NCI-H524 (cell line): ENCODE data around the gene IFIT1B.
"Not testable (repeated sequence)": the region's sequence is repeated elsewhere in the genome, so short reads cannot be mapped to it uniquely, and the experiment has no call there.

Source experiments
- DNase-seq, 2 experiments: peaks; one replicate each; lab custom pipeline; 2025; lab: John Stamatoyannopoulos, UW

Gene IFIT1B

DNA sequence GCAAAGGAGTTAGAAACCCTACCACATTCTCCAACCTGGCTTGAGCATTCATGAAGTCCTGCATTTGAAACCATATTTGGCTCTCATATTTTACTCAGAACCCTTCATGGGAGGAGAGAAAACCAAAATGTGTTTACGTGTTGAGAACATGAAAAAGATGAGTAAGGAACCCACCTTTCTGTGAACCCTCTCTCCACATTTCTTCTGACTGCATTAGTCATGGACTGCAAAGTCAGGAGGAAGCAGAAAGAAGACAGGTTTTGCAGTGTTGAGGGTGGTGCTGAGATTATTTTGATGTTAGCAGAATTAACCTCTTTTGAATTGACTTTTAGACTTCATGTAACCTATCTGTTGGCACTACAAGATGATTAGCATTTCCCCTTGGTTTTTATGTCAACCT, 4.9 kb downstream of the IFIT1B start:
- DNase-seq: no peak

DNA sequence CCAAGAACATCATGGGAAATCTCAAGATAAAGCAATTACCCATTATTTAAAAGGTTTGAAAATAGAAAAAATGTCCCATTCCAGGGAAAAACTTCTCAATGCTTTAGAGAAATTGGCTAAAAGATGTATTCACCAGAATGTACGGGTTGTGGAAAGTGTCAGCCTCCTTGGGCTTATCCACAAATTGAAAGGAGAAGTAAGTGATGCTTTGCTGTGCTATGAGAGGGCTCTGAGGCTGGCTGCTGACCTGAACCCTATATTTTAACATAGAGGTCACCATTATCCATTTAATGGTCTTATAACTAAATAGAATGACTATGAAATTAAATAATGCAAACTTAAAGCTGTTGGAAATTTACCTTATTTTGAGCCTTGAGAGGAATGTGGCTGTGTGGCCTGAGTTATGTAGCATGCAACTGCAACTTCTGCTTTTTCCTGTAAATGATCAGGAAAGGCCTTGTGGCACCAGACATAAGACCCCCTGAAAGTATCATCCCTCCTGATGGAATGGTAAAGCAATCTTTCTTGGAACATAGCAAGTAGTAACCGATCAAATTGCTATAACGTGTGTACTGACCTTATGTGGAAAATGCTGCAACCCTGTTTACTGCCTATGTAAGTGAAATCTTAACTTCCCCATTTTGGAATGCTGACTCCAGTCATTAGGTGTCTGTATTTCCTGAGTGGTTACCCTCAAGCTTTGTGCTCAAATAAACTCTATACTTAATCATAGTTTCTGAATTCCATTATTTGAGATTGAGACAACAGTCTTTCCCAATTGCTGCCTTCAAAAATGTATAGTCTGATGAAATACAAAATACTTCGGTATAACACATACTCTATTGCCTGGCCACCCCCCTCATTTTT, 6.9 kb downstream of the IFIT1B start:
- DNase-seq: no peak

DNA sequence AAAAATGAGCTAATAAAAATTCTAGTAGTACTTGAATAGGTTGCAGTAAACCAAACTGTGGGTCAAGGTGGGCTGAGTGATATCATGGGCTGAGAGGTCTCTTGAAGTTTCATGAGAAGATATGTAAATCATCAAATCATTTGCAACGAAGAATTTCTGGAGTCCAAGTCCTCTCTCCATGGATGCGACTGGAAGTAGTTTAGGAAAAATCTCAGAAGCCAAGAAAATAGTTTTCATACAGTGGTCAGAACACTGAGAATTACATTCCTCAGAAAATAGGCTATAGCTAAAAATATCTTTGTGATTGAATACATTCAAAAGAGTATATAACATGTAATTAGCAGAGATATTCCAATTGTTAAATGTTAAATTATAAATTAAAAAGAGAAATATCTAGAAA, 10.9 kb downstream of the IFIT1B start:
- no peak for DNase-seq

DNA sequence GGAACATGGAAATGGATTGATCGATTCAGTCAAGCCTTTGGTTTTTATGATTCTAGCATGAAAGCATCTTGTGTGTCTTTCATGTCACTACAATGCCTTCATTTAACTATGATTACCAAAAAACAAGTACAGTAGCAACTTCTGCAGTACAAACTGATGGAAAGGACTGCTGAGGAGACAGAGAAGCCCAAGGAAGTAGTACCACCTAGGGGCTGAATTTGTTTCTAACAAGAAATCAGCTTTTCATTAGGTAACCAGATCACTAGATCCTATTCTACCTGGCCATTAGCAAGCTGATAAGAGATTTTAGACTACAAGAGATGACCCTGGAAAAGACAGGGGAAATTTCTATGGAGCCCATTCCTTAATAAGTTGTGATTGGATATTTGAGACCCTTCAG, 11.4 kb downstream of the IFIT1B start:
- no peak for DNase-seq

DNA sequence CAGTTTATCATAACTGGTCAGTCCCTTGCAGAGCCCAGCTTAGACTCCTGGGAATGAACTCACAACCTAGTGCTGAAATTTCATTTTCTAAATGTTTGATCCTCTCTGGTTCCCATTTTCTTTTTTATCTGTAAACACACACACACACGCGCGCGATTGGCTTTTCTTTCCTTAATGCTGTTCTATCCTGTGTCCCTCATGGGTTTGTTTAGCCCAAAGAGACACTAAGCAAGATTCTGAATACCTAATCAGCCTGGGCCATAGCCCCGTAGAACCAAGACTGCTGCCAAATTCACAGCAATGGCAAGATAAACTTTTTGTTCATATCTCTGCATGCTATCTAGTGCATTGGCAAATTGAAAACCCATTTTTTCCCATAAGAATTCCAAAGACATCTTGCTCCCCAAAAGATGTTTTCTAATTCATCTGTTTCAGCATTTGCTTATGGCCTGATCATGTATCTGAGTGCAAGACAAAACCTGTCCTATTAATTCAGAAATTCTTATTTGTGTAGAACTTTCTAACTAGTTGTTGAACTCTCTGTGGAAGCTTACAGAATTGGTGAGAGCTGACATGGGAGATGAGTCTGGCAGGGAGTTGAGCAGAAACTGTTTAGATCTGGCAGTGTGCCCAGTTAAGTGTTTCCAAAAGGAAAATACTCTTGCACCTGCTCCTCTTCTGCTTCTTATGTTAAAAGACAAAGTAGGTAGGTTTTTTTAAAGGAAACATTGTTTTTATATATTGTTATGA, 12.8 kb downstream of the IFIT1B start:
- DNase-seq: no peak

DNA sequence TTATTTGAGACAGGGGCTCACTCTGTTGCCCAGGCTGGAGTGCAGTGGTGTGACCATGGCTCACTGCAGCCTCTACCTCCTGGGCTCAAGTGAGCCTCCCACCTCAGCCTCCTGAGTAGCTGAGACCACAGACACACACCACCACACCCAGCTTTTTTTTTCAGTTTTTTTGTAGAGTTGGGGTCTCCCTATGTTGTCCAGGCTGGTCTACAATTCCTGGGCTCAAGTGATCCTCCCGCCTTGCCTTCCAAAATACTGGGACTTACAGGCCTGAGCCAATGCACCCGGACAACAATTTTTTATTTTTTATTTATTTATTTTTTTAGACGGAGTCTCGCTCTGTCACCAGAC, 13.3 kb downstream of the IFIT1B start:
- DNase-seq: not testable (repeated sequence)

DNA sequence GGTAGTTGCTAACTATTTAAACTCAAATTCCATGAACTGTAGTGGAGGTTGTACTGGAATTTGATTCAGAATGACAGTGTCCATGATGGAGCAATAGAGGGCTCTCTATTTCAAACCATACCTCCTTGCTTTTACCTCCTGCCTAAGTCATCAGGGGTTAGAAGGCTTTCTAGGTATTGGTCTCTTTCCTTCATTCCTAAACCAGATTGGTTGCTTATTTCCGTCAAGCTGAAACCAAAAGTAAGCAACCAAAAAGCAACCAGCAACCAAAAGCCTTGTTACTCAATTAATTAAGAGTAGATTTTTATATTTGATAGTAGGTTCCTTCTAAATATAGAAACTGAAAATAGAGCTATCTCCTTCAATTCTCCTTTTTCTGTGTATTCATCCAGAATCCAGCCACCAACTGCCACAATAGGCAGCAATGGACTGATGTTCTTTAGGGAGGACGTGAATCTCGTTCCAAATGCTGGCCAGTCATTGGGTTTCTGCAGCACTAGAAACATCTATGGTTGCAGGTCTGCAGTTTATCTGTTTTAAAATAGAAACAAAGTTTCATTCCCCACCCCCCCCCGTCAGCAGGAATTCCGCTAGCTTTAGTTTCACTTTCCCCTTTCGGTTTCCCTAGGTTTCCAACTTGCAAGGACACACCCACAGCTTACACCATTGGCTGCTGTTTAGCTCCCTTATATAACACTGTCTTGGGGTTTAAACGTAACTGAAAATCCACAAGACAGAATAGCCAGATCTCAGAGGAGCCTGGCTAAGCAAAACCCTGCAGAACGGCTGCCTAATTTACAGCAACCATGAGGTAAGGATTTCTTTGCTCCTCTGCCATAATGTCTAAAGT, 14.3 kb downstream of the IFIT1B start, which contains the start of gene IFIT1:
IFIT1 (plus strand) TSS at position 717 of the 850 bp plus-strand sequence; CDS start at position 807, 90 bp downstream.
- peak in 1 of 2 experiments; percentile 18 for DNase-seq

DNA sequence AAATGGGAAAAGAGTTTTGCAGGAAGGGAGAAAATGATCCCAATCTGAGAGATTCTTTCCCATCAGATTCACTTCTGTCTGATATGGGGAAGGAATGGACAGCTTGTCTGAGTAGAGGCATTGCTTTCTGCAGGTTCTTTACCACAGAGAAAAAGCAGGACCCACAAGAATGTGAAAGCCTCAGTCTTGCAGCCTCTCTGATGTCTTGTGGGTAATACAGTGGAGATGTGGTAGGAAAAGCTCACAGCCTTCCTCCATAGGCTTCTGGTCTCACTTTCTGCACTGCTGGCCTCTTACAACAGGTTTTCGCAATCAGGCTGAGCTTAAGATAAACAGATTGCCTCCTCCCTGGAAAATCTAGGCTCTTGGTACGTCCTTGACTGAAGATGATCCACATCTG, 15.1 kb downstream of the IFIT1B start:
- peak in 1 of 2 experiments; percentile 53 for DNase-seq

DNA sequence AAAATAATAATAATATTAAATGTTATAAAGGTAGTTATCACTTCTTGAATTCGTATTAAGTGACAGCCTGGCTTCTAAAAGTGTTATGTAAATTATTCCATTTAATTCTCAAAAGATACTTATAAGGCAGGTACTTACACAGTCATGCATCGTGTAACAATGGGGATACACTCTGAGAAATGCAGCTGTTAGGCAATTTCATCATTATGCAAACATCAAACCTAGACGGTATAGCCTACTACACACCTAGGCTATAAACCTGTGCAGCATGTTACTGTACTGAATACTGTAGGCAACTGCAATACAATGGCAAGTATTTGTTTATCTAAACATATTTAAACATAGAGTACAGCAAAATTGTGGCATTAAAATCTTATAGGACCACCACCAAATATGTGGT, 16.0 kb downstream of the IFIT1B start:
- DNase-seq: no peak

DNA sequence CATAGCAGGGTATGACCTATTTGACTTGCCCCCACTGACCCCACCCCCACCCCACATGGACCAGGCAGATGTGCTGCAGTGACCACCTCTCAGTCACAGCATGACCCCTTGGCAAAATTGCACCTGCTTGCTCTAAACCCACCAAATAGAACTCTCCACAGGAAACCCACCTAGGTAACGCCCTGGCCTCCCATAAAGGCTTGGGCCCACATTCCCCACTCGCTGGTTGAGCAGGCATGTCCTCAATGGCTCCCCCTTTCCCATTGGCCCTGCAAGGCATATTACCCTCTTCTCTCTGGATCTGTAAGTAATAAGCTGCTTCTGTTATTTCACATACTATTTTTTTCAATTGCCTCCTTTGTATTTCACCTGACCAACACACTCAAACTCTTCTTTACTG, 17.3 kb downstream of the IFIT1B start:
- no peak for DNase-seq

DNA sequence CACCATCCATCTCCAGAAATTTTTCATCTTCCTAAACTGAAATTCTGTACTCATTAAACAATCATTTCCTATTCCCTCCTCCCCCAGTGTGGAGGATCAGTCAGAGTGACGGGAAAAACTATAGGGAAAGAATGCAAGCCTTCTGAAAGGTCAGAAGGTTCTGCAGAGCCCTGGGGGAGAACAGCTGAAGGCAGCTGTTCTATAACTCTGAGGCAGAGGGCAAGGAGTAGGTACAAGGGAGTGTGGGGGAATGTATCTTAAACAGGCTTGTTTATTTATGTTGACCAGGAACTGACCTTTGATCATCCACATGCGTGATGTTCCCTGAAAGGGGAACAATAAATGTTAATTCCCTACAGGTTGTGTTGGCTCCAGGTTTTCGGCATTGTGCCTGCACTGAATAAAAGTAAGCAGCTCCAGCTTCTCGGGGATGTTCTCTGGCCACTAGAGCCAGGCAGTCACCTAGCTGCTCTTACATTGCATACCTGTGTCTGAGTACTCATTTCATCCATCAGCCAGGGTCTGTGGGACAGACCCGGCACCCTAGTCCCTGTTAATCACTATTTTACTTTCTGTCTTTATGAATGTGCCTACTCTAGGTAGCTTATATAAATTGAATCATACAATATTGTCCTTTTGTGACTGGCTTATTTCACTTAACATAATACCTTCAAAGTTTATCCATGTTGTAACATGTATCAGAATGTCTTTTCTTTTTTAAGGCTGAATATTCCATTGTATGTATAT, 20.3 kb downstream of the IFIT1B start:
- DNase-seq: no peak

DNA sequence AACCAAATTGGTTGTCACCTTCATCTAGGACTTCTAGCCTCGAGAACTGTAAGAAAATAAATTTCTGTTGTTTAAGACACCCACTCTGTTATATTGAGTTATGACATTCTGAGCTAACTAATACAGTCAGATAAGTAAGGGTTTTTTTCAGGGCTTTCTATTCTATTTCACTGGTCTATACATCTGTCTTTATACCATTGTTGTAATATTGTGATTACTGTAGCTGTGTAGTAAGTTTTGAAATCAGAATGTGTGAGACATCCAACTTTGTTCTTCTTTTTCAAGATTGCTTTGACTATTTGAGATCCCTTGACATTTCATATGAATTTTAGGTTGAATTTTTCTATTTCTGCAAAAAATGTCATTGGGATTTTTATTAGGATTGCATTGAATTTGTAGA, 22.1 kb downstream of the IFIT1B start:
- DNase-seq: no peak

DNA sequence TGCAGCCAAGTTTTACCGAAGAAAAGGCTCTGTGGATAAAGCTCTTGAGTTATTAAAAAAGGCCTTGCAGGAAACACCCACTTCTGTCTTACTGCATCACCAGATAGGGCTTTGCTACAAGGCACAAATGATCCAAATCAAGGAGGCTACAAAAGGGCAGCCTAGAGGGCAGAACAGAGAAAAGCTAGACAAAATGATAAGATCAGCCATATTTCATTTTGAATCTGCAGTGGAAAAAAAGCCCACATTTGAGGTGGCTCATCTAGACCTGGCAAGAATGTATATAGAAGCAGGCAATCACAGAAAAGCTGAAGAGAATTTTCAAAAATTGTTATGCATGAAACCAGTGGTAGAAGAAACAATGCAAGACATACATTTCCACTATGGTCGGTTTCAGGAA, 25.2 kb downstream of the IFIT1B start:
- no peak for DNase-seq

DNA sequence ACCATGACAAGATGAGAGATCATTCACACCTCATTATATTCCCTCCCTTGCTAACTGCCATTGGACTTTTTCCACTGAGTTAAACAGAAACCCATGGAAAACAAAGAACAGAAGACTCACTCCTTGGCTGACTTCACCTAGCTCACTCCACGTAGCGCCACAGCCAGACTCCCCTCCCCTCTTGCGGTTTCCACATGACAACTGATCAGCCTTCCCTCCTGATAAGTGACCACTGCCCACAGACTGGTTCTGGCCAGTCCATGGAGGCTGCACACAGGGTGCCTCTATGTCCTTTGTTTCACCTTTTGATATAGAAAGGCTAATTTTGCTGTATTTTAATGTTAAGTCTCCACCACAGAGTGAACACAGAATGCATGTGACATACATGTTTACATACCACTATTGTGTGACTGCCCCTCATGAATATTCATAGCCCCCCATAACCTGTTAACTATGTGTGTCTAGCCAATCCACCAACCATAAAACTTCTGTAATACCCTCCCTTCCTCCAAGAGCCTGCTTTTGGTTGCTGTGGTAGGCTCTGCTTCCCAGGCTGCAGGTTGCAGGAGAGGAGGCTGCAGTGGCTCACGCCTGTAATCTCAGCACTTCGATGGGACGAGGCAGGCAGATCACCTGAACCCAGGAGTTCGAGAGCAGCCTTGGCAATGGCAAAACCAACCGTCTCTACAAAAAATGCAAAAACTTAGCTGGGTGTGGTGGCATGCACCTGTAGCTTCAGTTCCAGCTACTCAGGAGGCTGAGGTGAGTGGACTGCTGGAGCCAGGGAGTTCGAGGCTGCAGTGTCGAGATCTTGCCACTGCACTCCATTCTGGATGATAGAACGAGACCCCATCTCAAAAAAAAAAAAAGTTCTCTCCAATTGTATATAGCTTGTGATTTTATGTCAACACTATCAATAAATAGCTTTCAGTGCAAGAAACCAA, 26.5 kb downstream of the IFIT1B start:
- no peak for DNase-seq

DNA sequence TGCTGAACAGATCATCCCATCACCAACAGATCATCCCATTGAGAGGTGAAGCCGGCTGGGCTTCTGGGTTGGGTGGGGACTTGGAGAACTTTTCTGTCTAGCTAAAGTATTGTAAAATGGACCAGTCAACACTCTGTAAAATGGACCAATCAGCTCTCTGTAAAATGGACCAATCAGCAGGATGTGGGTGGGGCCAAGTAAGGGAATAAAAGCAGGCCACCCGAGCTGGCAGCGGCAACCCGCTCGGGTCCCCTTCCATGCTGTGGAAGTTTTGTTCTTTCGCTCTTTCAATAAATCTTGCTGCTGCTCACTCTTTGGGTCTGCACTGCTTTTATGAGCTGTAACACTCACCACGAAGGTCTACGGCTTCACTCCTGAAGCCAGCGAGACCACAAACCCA, 28.3 kb downstream of the IFIT1B start:
- not testable (repeated sequence) for DNase-seq

DNA sequence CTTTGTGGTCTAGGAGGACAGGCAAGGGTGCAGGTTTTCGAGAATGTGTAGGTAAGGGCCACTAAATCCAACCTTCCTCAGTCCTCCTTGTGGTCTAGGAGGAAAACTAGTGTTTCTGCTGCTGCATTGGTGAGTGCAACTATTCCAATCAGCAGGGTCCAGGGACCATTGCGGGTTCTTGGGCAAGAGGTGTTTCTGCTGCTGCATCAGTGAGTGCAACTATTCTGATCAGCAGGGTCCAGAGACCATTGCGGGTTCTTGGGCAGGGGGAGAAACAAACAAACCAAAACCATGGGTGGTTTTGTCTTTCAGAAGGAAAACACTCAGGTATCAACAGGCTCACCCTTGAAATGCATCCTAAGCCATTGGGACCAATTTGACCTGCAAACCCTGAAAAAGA, 29.9 kb downstream of the IFIT1B start:
- not testable (repeated sequence) for DNase-seq

DNA sequence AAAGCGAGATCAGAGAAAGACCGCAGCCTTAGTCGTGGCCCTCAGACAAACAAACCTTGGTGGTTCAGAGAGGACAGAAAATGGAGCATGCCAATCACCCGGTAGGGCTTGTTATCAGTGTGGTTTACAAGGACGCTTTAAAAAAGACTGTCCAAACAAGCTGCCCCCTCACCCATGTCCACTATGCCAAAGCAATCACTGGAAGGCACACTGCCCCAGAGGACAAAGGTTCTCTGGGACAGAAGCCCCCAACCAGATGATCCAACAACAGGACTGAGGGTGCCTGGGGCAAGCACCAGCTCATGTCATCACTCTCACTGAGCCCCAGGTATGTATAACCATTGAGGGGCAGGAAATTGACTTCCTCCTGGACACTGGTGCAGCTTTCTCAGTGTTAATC, 31.4 kb downstream of the IFIT1B start:
- DNase-seq: not testable (repeated sequence)

DNA sequence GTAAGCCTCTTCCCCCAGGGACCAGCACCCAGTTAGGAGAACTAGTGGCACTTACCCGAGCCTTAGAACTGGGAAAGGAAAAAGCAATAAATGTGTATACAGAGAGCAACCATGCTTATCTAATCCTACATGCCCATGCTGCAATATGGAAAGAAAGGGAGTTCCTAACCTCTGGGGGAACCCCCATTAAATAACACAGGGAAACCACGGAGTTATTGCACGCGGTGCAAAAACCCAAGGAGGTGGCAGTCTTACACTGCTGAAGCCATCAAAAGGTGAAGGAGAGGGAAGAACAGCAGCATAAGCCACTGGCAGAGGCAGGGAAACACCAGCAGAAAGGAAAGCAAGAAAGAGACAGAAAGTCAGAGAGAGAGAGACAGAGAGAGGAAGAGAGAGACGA, 32.7 kb downstream of the IFIT1B start:
- DNase-seq: not testable (repeated sequence)

DNA sequence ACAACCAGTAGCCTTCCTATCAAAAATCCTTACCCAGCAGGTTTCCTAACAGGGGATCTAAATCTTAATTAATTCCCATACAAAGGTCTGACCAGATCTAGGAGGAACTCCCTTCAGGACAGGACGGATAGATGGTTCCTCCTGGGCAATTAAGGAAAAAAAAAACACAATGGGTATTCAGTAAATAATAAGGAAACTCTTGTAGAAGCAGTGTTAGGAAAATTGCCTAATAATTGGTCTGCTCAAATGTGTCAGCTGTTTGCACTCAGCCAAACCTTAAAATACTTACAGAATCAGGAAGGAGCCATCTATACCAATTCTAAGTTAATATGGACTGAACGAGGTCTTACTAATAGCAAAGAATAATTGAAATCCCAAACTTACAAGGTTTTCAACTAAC, 33.3 kb downstream of the IFIT1B start:
- DNase-seq: not testable (repeated sequence)

DNA sequence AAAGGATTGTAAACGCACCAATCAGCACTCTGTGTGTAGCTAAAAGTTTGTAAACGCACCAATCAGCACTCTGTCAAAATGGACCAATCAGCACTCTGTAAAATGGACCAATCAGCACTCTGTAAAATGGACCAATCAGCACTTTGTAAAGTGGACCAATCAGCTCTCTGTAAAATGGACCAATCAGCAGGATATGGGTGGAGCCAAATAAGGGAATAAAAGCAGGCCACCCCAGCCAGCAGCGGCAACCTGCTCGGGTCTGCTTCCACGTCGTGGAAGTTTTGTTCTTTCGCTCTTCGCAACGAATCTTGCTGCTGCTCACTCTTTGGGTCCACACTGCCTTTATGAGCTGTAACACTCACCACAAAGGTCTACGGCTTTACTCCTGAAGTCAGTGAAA, 34.4 kb downstream of the IFIT1B start:
- not testable (repeated sequence) for DNase-seq
